LoVo (cell line): Measurements from ENCODE around the gene PGBD5.

Experiments
- DNase-seq: peaks from one replicate; pipeline ENCODE4 v3.0.0-alpha.2; 2016; ENCODE audit warnings: low spot score

PGBD5 gene

DNA sequence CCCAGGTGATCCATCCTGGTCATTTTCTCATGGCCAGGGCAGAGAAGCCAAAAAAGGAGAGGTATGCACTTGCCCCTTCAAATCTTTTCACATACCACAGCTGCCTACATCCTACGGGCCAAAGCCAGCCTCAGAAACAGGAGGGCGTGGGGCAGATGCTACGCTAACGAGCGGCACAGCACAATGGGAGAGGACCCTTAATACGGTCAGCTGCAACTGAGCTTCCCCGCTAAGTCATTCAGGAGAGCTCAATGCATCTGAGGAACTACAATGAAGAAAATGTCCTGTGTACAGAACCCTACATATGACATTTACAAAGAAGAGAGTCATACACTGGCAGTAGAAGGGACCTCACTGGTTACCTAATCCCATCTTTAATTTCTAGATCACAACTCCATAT is 78.2 kb downstream of the PGBD5 start:
- DNase-seq, result no peak

- DNase-seq, result no peak
These were observed 80.8 kb downstream of the PGBD5 start for GRCh38 chr1:230345139-230345885.

DNA sequence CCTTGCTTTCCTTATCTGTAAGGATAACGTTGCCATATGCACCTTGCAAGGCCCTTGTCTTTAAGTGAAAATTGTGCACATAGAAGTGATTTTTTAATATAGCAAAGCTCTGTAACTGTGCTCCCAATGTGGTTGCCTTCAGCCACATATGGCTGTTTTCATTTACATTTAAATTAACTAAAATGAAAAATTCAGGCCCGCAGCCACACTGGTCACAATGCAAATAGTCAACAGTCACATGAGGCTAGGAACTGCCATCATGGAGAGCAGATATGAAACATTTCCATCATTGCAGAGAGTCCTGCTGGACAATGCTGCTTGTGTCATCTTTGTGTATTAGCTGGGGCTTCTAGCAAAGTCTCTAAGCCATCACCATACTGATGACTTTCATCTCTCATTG is 83.4 kb downstream of the PGBD5 start:
- no peak for DNase-seq

DNA sequence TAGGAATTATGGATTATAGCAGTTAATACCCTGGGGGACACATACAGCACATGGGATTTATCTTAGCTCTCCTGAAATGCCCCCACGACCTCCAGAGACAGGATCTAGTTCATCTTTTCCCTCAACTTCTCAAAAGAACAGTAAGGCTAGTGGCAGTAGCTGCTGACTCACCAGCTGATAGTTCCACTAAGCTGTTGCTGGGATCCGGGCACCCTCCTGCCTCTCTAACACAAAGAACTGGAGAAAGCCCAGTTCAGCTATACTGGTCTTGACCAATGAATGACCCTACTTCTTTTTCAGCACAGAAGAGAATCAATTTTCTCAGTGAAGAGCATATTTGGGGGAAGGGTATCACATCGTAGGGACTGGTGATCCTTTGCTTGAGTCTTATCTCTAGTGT is 84.1 kb downstream of the PGBD5 start:
- DNase-seq, result no peak

- DNase-seq, result no peak
These were observed 85.0 kb downstream of the PGBD5 start for GRCh38 chr1:230341162-230341546.

GRCh38 chr1:230340526-230341161 is 85.5 kb downstream of the PGBD5 start:
- DNase-seq, result no peak

DNA sequence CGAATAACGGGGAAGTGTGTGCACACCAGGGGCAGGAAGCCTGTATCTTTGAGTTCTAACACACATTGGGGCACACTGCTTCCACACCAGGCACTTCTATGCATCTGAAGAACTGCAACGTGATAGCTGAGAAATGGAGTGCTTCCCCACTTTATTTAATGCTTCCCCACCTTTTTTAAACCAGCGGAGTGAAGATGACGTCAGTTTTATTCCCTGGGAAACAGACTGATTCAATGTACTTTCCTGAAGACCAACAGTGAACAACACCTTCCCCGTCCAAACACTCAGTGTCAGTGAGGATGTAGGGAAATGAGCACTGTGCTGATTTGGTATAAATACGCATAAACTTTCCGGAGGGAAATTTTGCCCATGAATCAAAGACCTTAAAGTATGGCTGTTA is 87.1 kb downstream of the PGBD5 start:
- no peak for DNase-seq

DNA sequence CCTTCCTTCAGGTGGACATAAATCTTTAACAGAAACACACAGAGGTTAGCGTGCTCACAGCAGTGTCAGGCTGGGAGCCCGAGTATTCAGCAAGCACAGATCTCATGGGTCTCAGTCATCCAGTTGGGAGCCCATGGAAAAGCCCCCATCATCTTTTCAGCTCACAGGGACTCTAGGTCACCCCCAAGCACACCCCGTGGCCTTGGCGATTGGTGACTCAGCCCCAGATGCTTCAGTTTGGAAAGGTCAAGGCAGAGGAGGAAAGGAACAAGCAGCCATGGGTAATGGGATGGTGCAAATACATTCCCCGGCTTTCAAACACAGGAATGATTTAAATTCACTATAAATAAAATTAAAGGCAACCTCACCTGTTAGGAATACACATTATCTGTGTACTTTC is 88.9 kb downstream of the PGBD5 start:
- DNase-seq, result no peak

GRCh38 chr1:230335861-230336522 is 90.1 kb downstream of the PGBD5 start:
- DNase-seq, result no peak

- DNase-seq, result no peak
These were observed 91.7 kb downstream of the PGBD5 start for GRCh38 chr1:230334447-230334837.

DNA sequence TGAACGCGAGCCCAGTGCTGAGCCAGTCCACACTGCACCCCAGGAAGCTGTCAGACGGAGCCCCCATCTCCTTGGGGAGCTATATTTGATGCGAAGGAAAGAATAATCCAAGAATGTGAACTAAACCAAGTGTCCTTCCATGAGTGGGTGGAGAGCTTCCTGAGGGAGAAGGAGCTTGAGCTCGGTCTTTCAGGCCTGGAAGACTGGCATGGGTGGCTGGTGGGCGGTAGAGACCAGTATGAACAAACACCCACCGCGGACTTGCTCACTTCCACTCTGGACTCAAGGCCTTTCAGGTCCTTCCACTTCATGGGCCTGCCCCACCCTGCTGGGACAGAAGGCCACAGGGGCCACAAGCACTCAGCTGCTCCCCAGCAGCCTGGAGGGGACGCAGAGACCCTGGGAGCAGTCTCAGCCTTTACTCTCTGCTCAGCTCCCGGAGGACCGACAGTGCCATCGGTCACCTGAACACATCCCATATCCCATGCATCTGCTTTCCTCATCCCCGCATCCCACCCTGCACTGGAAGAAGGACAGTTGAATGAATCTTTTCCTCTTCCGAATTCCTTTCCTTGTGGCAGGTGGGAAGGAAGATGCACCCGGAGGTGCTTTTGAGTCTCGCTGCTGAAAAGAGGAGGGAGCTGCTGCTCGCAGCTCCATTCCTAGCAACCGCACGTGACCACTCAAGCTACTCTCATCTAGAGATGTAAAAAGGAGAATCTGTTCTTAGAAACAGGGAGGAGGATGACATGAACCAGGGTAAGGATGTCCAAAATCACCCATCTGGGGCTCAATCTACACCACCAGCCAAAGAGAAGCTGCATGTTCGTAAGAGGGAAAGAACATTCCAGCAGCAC is 92.3 kb downstream of the PGBD5 start:
- no peak for DNase-seq

- no peak for DNase-seq
These were observed 93.5 kb downstream of the PGBD5 start for GRCh38 chr1:230332575-230333066.

- DNase-seq, result no peak
These were observed 94.1 kb downstream of the PGBD5 start for GRCh38 chr1:230332061-230332460.

- DNase-seq, result no peak
These were observed 96.0 kb downstream of the PGBD5 start for GRCh38 chr1:230330157-230330556.

- no peak for DNase-seq
These were observed 97.7 kb downstream of the PGBD5 start for GRCh38 chr1:230328342-230329015.

DNA sequence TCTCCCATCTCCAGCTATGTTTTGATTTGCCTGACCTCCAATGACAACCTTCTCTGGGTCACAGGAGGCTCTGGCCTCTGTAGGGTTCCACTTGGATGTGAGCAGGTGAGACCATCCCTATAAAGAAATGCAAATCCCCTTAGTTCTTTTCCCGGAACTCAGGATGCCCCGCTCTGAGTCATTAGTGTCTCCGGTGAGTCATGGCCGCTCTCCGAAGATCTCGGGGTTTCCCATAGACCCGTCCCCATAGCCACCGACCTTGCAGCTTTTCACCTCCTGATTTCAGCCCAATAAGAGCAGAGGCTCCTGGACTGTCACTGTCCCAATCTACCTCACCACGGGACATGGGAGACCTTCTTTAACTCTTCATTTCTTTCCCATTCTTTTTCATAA is 98.2 kb downstream of the PGBD5 start:
- no peak for DNase-seq

GRCh38 chr1:230326971-230327891 is 98.9 kb downstream of the PGBD5 start:
- DNase-seq, result no peak

GRCh38 chr1:230323686-230324085 is 102.4 kb downstream of the PGBD5 start:
- DNase-seq, result no peak

DNA sequence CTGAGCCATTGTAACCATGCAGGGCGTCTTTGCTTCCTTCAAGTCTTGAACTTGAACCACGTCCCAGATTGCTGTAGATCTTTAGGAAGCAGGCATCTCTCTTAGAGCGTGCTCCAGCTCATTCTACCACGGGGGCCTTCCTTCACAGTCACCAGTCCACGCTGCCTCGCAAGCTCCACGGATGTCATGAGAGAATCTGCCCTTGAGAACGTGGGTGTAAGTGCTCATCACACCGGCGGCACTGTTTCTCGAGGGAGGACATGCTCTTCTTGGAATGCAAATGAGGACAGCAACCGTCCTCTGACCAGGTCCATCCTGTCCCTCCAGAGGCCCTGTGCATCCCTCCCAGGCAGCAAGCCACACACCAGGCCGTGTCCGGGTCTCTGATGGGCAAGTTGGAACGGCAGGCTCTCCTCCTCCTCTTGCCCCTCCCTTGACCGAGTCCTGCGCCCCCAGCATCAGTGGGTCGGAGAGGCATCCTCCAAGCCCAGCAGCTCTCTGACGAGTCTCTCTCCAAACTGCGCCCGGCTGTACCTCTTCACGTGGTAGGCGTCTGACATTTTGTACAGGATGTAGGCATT is 103.1 kb downstream of the PGBD5 start:
- no peak for DNase-seq

DNA sequence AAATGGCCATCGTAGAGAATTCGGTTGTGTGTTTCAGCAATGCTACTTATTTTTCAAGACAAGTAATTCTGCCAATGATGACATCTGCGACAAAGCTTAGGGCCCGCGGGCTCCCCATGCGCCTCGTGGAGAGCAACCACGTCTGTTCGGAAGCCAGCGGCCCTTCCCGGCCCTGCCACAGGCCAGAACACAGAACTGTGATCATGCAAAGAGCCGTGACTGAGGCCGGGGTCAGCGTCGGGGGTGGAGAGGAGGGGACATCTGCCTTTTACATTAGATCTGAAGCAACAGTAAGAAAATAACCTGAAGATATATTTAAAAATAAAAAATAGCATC is 103.7 kb downstream of the PGBD5 start:
- DNase-seq, result no peak
